NB4 (cell line): ENCODE results near the gene STPG4.

Source experiments
- CTCF ChIP-seq: IDR thresholded peaks from one replicate; pipeline ENCODE4 v1.5.1; 2012; ENCODE audit warnings: low read depth, low read length
- MAX ChIP-seq: IDR thresholded peaks from 2 replicates; pipeline ENCODE4 v1.6.1; 2011; ENCODE audit warnings: low read depth, low read length

- no peak for TF ChIP-seq CTCF
- TF ChIP-seq MAX, result no peak
Observed at GRCh38 chr2:47067788-47068407, 87.2 kb downstream of the STPG4 start.
